ENCODE measurements around the gene SPECC1. TPM values are rescaled to one million over a fixed set of nuclear protein-coding genes. Genes with fewer than 3 reads are reported as not detected.
"Not testable (repeated sequence)": the region's sequence is repeated elsewhere in the genome, so short reads cannot be mapped to it uniquely, and the experiment has no call there.

SPECC1 gene
- total and polyA plus RNA-seq, 2 donors (not counting 3 experiments of a cell fraction or from before 2014, with no cell fraction given) = 5.3 to 20.4 TPM

- H4K20me1 ChIP-seq (replicated peaks; ENCODE audit: control insufficient read depth, extremely low read depth, insufficient read depth, low read length); H3K4me2 ChIP-seq (ENCODE audit: insufficient read depth, low read length); H3K27ac ChIP-seq (ENCODE audit: insufficient read depth, low read depth, low read length); dilution Hi-C loops (cut with MboI; ENCODE audit: extremely low pct_ligation_motif_present, low sequenced_read_pairs); POLR2A ChIA-PET; DNase-seq (ENCODE audit: low read depth, low spot score); H3K36me3 ChIP-seq (ENCODE audit: control insufficient read depth in 2 of 2, extremely low read depth in 1 of 2, insufficient read depth in 2 of 2, low read length in 2 of 2); H2AFZ ChIP-seq (ENCODE audit: low read depth, low read length); H3K79me2 ChIP-seq (ENCODE audit: control insufficient read depth, insufficient read depth, low read length); CTCF ChIA-PET; intact Hi-C loops (cut with micrococcal nuclease); H3K4me1 ChIP-seq (ENCODE audit: control insufficient read depth, extremely low read depth, insufficient read depth, low read length); BruUV-seq (replicated peaks); H3K27me3 ChIP-seq (ENCODE audit: control insufficient read depth in 2 of 2, insufficient read depth in 2 of 2, low read length in 2 of 2); H3K9me1 ChIP-seq (replicated peaks; ENCODE audit: control insufficient read depth, extremely low read depth, insufficient read depth, low read length); FAIRE-seq; H3K4me3 ChIP-seq (replicated peaks in 1 of 3; ENCODE audit: insufficient read depth in 1 of 3, low read depth in 1 of 3, low read length in 3 of 3); H3K9ac ChIP-seq (replicated peaks; ENCODE audit: extremely low read depth, insufficient read depth, low read length); H3K9me3 ChIP-seq (replicated peaks; ENCODE audit: control insufficient read depth, insufficient read depth, low read length): not testable (repeated sequence)
These were observed 342.2 kb downstream of the SPECC1 start for GRCh38 chr17:20351405-20351804.

DNA sequence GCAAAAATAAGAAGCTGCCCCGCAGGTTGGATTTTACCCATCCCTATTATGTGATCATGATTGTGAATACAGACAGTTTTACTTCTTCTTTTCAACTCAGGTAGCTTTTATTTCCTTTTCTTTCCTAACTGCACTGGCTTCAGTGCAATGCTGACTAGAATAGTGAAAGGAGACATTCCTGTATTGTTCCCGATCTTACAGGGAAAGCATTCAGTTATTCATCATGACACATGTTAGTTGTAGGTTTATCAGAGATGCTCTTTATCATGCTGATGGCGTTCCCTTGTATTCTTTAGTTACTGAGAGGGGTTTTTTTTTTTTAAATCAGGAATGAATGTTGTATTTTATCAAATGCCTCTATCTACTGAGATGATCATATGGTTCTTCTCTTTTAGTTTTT, 343.4 kb downstream of the SPECC1 start:
- H3K27me3 ChIP-seq (ENCODE audit: control insufficient read depth in 2 of 2, insufficient read depth in 2 of 2, low read length in 2 of 2); H3K9me1 ChIP-seq (replicated peaks; ENCODE audit: control insufficient read depth, extremely low read depth, insufficient read depth, low read length); H2AFZ ChIP-seq (ENCODE audit: low read depth, low read length); H3K9ac ChIP-seq (replicated peaks; ENCODE audit: extremely low read depth, insufficient read depth, low read length); intact Hi-C loops (cut with micrococcal nuclease); DNase-seq (ENCODE audit: low read depth, low spot score); H3K4me2 ChIP-seq (ENCODE audit: insufficient read depth, low read length); H3K4me3 ChIP-seq (replicated peaks in 1 of 3; ENCODE audit: insufficient read depth in 1 of 3, low read depth in 1 of 3, low read length in 3 of 3); FAIRE-seq; H3K36me3 ChIP-seq (ENCODE audit: control insufficient read depth in 2 of 2, extremely low read depth in 1 of 2, insufficient read depth in 2 of 2, low read length in 2 of 2); H3K4me1 ChIP-seq (ENCODE audit: control insufficient read depth, extremely low read depth, insufficient read depth, low read length); CTCF ChIA-PET; dilution Hi-C loops (cut with MboI; ENCODE audit: extremely low pct_ligation_motif_present, low sequenced_read_pairs); BruUV-seq (replicated peaks); H3K27ac ChIP-seq (ENCODE audit: insufficient read depth, low read depth, low read length); H4K20me1 ChIP-seq (replicated peaks; ENCODE audit: control insufficient read depth, extremely low read depth, insufficient read depth, low read length); H3K79me2 ChIP-seq (ENCODE audit: control insufficient read depth, insufficient read depth, low read length); POLR2A ChIA-PET; H3K9me3 ChIP-seq (replicated peaks; ENCODE audit: control insufficient read depth, insufficient read depth, low read length): not testable (repeated sequence)

GRCh38 chr17:20363846-20364245, 354.7 kb downstream of the SPECC1 start:
- dilution Hi-C loops (cut with MboI; ENCODE audit: extremely low pct_ligation_motif_present, low sequenced_read_pairs); intact Hi-C loops (cut with micrococcal nuclease); BruUV-seq (replicated peaks); H4K20me1 ChIP-seq (replicated peaks; ENCODE audit: control insufficient read depth, extremely low read depth, insufficient read depth, low read length); H3K79me2 ChIP-seq (ENCODE audit: control insufficient read depth, insufficient read depth, low read length); H3K27ac ChIP-seq (ENCODE audit: insufficient read depth, low read depth, low read length); H3K4me1 ChIP-seq (ENCODE audit: control insufficient read depth, extremely low read depth, insufficient read depth, low read length); DNase-seq (ENCODE audit: low read depth, low spot score); CTCF ChIA-PET; H3K9ac ChIP-seq (replicated peaks; ENCODE audit: extremely low read depth, insufficient read depth, low read length); POLR2A ChIA-PET; H3K4me2 ChIP-seq (ENCODE audit: insufficient read depth, low read length); H3K36me3 ChIP-seq (ENCODE audit: control insufficient read depth in 2 of 2, extremely low read depth in 1 of 2, insufficient read depth in 2 of 2, low read length in 2 of 2); H3K4me3 ChIP-seq (replicated peaks in 1 of 3; ENCODE audit: insufficient read depth in 1 of 3, low read depth in 1 of 3, low read length in 3 of 3); H3K27me3 ChIP-seq (ENCODE audit: control insufficient read depth in 2 of 2, insufficient read depth in 2 of 2, low read length in 2 of 2); H3K9me3 ChIP-seq (replicated peaks; ENCODE audit: control insufficient read depth, insufficient read depth, low read length); H3K9me1 ChIP-seq (replicated peaks; ENCODE audit: control insufficient read depth, extremely low read depth, insufficient read depth, low read length); H2AFZ ChIP-seq (ENCODE audit: low read depth, low read length); FAIRE-seq: not testable (repeated sequence)

Small RNA genes lying within 50 kb of the gene (small RNA-seq; reads per million reads assigned to genes)
- gene AC008088.1 (ENCODE audit: insufficient read depth, insufficient read length, low read depth, low replicate concordance) = not detected
- not detected for gene RNU6-1057P (ENCODE audit: insufficient read depth, insufficient read length, low read depth, low replicate concordance)
- gene RNU6-258P (ENCODE audit: insufficient read depth, insufficient read length, low read depth, low replicate concordance) = not detected
- gene RNU6-467P (ENCODE audit: insufficient read depth, insufficient read length, low read depth, low replicate concordance) = not detected

Other genes with a start within 250 kb of the SPECC1 start
- gene ULK2, start 141.4 kb upstream of the SPECC1 start, total RNA-seq = 17.6 and 19.3 TPM in 2 replicates
- 26.7 and 33.7 TPM in 2 replicates for gene ULK2, start 141.4 kb upstream of the SPECC1 start, polyA plus RNA-seq
- 25.3 and 27.1 TPM in 2 replicates for gene AKAP10, start 31.5 kb upstream of the SPECC1 start, total RNA-seq
- gene AKAP10, start 31.5 kb upstream of the SPECC1 start, polyA plus RNA-seq = 10.0 and 10.6 TPM in 2 replicates